Posterior cingulate gyrus (tissue), 11 donors: Measurements from ENCODE around the gene DAB2IP.
"Not testable (repeated sequence)": the region's sequence is repeated elsewhere in the genome, so short reads cannot be mapped to it uniquely, and the experiment has no call there.

ENCODE experiments used
- DNase-seq, 10 donors: peaks; one replicate each; pipeline versions ENCODE4 v3.0.0 to v3.0.0-alpha.2; 2020 to 2021; ENCODE audit warnings: mixed read lengths in 3 of 10
- intact Hi-C: fragments of 100-400 bp; cut with DNase I; formaldehyde crosslinking; loops from one replicate; pipeline ENCODE4 v1.15.1; 2023

Gene DAB2IP

GRCh38 chr9:121622387-121623203, 28.8 kb upstream of the DAB2IP start:
- DNase-seq: no peak
- intact Hi-C loops: no loop called here

- DNase-seq, intact Hi-C loops: not testable (repeated sequence)
Measured at GRCh38 chr9:121623430-121623829, 28.0 kb upstream of the DAB2IP start.

GRCh38 chr9:121625590-121625989, 25.8 kb upstream of the DAB2IP start:
- no peak for DNase-seq
- intact Hi-C loops: no loop called here

- no peak for DNase-seq
- intact Hi-C loops: no loop called here
Measured at GRCh38 chr9:121626012-121626411, 25.4 kb upstream of the DAB2IP start.

GRCh38 chr9:121627427-121627826, 24.0 kb upstream of the DAB2IP start:
- intact Hi-C loops: no loop called here
- DNase-seq: no peak

- intact Hi-C loops: no loop called here
- no peak for DNase-seq
Measured at GRCh38 chr9:121628401-121628800, 23.0 kb upstream of the DAB2IP start.

GRCh38 chr9:121631115-121631514, 20.3 kb upstream of the DAB2IP start:
- no peak for DNase-seq
- intact Hi-C loops: loop anchor here (5.0 kb wide), 1 partner anchor 361 kb away; no protein-coding TSS in a partner anchor

- DNase-seq: no peak
- intact Hi-C loops: loop anchor here (5.0 kb wide), 1 partner anchor 360 kb away; no protein-coding TSS in a partner anchor
Measured at GRCh38 chr9:121631978-121632418, 19.4 kb upstream of the DAB2IP start.

- intact Hi-C loops: loop anchor here (5.0 kb wide), 1 partner anchor 359 kb away; no protein-coding TSS in a partner anchor
Measured at GRCh38 chr9:121633119-121633714, 18.2 kb upstream of the DAB2IP start.

GRCh38 chr9:121633736-121634135, 17.7 kb upstream of the DAB2IP start:
- DNase-seq: no peak
- intact Hi-C loops: loop anchor here (5.0 kb wide), 1 partner anchor 359 kb away; no protein-coding TSS in a partner anchor

More at GRCh38 chr9:121633119-121633714, 18.2 kb upstream of the DAB2IP start:
- DNase-seq: no peak

GRCh38 chr9:121634329-121635261, 16.8 kb upstream of the DAB2IP start:
- intact Hi-C loops: loop anchor here (5.0 kb wide), 1 partner anchor 358 kb away; no protein-coding TSS in a partner anchor

GRCh38 chr9:121635300-121635876, 16.0 kb upstream of the DAB2IP start:
- DNase-seq: peak in 1 of 10 donors; percentile 67

More at GRCh38 chr9:121634329-121635261, 16.8 kb upstream of the DAB2IP start:
- DNase-seq: peak in 2 of 10 donors; percentile 55 to 92

GRCh38 chr9:121636341-121636865, 15.0 kb upstream of the DAB2IP start:
- peak in 2 of 10 donors; percentile 19 to 68 for DNase-seq
- intact Hi-C loops: no loop called here

More at GRCh38 chr9:121635300-121635876, 16.0 kb upstream of the DAB2IP start:
- intact Hi-C loops: no loop called here

GRCh38 chr9:121636978-121637712, 14.3 kb upstream of the DAB2IP start:
- intact Hi-C loops: no loop called here
- peak in 1 of 10 donors; percentile 72 for DNase-seq

GRCh38 chr9:121637713-121638220, 13.7 kb upstream of the DAB2IP start:
- DNase-seq: peak; percentile 42 to 96 (median 80)
- intact Hi-C loops: no loop called here

- DNase-seq: peak in 2 of 10 donors; percentile 37 to 60
- intact Hi-C loops: no loop called here
Measured at GRCh38 chr9:121638399-121638798, 13.0 kb upstream of the DAB2IP start.

- intact Hi-C loops: no loop called here
- DNase-seq: peak in 2 of 10 donors; percentile 27 to 43
Measured at GRCh38 chr9:121638901-121639592, 12.4 kb upstream of the DAB2IP start.

- intact Hi-C loops: loop anchor here (5.0 kb wide), 1 partner anchor 43 kb away; no protein-coding TSS in a partner anchor
- DNase-seq: peak in 1 of 10 donors; percentile 17
Measured at GRCh38 chr9:121639619-121640018, 11.8 kb upstream of the DAB2IP start.
